Glutamatergic neuron (in vitro differentiated cells): ENCODE data around the gene GRIK5. TPM values are rescaled to one million over a fixed set of nuclear protein-coding genes. Genes with fewer than 3 reads are reported as not detected.

ENCODE experiments used
- DNase-seq: peaks from one replicate; pipeline ENCODE4 v3.0.0; 2022
- H3K27ac Mint-ChIP-seq: one replicate; pipeline ENCODE4 v1.8.0; 2020; ENCODE audit warnings: mild to moderate bottlenecking, mixed read lengths, inconsistent platforms; ENCODE audit not compliant: unreplicated experiment
- H3K27me3 Mint-ChIP-seq: one replicate; pipeline ENCODE4 v1.8.0; 2020; ENCODE audit warnings: mild to moderate bottlenecking, moderate library complexity, mixed read lengths, inconsistent platforms; ENCODE audit not compliant: unreplicated experiment
- H3K36me3 Mint-ChIP-seq: one replicate; pipeline ENCODE4 v1.8.0; 2020; ENCODE audit warnings: mild to moderate bottlenecking, mixed read lengths, inconsistent platforms; ENCODE audit not compliant: unreplicated experiment
- H3K4me1 Mint-ChIP-seq: one replicate; pipeline ENCODE4 v1.8.0; 2020; ENCODE audit warnings: mild to moderate bottlenecking, low read depth, mixed read lengths, inconsistent platforms; ENCODE audit not compliant: unreplicated experiment
- H3K4me3 Mint-ChIP-seq: one replicate; pipeline ENCODE4 v1.8.0; 2020; ENCODE audit warnings: mild to moderate bottlenecking, mixed read lengths, inconsistent platforms; ENCODE audit not compliant: unreplicated experiment
- H3K9me3 Mint-ChIP-seq: one replicate; pipeline ENCODE4 v1.8.0; 2020; ENCODE audit warnings: mild to moderate bottlenecking, moderate library complexity, mixed read lengths, inconsistent platforms; ENCODE audit not compliant: unreplicated experiment
- total RNA-seq: library from RNA; stranded (reverse); fragmentation: NEBNext Ultra II Directional; extraction: Animal tissue kit (Norgen Biotek cat#: 25700); gene quantifications from one replicate; pipeline ENCODE4 v1.2.1, GENCODE V29; 2021; ENCODE audit not compliant: unreplicated experiment
- TF ChIP-seq, protein P1 (sequence below): fragments of 200-600 bp; sonication (generic); IDR thresholded peaks from one replicate; pipeline ENCODE4 v1.5.0; 2021; ENCODE audit not compliant: partially characterized antibody, unreplicated experiment

GRIK5 gene
- total RNA-seq, 1 donor from 2014 or later, result 79.1 TPM

DNA sequence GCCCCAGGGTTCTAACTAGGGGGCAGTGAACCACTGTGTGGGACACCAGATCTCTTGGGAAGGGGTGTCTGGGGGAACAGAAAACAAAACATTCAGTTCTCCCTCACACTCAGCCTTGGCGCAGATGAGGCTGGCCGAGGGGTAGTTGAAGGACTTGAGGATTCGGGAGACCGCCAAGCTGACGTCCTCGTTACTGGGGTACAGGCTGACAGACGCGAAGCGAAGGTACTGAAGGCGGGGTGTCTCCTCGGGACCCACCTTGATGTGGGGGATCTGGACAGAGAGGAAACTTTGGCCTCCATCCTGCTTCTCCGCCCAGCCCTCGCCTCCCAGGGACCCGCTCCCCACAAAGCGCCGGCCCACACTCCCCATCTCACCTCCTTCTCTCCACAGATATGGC, 7.6 kb downstream of the GRIK5 start:
- H3K27me3 Mint-ChIP-seq, result peaks cover 12% of the 10 kb centered on the region
- no peak for DNase-seq
- peaks cover 2% of the 10 kb centered on the region for H3K4me1 Mint-ChIP-seq
- H3K9me3 Mint-ChIP-seq, result peaks cover 15% of the 10 kb centered on the region
- H3K36me3 Mint-ChIP-seq, result peaks cover 27% of the 10 kb centered on the region
- H3K4me3 Mint-ChIP-seq, result no peak overlapping the region
- no peak overlapping the region for H3K27ac Mint-ChIP-seq
- TF ChIP-seq, protein P1, sequence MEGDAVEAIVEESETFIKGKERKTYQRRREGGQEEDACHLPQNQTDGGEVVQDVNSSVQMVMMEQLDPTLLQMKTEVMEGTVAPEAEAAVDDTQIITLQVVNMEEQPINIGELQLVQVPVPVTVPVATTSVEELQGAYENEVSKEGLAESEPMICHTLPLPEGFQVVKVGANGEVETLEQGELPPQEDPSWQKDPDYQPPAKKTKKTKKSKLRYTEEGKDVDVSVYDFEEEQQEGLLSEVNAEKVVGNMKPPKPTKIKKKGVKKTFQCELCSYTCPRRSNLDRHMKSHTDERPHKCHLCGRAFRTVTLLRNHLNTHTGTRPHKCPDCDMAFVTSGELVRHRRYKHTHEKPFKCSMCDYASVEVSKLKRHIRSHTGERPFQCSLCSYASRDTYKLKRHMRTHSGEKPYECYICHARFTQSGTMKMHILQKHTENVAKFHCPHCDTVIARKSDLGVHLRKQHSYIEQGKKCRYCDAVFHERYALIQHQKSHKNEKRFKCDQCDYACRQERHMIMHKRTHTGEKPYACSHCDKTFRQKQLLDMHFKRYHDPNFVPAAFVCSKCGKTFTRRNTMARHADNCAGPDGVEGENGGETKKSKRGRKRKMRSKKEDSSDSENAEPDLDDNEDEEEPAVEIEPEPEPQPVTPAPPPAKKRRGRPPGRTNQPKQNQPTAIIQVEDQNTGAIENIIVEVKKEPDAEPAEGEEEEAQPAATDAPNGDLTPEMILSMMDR, result no peak

DNA sequence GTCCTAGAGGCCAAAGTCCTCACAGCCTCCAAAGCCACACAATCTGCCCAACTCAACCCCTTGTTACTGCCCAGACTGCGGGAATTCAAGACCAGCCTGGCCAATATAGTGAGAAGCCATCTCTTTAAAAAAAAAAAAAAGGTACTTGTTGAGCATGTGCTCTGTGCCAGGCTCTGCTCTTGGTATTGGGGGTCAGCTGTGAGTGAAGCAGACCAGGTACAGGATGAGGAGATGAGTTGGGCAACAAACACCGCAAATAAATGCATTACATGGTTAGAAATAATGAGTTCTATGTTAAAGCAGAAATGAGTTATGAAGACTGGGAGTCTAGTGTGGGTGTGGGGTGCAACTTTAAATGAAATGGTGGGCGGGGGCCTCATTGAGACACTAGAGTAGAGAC, 9.9 kb downstream of the GRIK5 start:
- DNase-seq, result no peak
- Mint-ChIP-seq H3K27ac (no peak overlapping the region), H3K9me3 (peaks cover 21% of the 10 kb centered on the region), H3K36me3 (peaks cover 38% of the 10 kb centered on the region), H3K4me1 (peaks cover 5% of the 10 kb centered on the region), H3K4me3 (no peak overlapping the region), H3K27me3 (peaks cover 18% of the 10 kb centered on the region)
- TF ChIP-seq, protein P1, result no peak

DNA sequence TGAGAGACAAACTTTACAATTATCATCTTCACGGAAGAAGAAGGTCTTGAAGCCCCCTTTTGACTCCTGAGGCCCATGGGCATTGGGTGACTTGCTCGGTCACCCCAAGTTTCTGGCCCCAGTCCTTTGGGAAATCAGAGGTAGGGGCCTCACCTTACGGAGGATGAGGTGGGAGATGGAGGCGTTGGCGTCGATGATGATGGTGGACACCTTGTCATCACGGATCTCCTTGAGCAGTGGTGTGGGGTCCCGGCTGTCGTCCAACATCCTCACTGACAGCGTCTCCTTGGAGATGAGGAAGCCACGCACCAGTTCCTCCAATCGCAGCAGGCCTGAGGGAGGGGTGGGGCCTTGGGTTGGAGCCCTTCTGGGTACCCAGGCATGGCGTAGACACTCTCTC, 10.8 kb downstream of the GRIK5 start:
- H3K36me3 Mint-ChIP-seq, result peaks cover 35% of the 10 kb centered on the region
- TF ChIP-seq, protein P1, result no peak
- DNase-seq, result no peak
- H3K4me3 Mint-ChIP-seq, result no peak overlapping the region
- H3K27ac Mint-ChIP-seq, result no peak overlapping the region
- peaks cover 21% of the 10 kb centered on the region for H3K9me3 Mint-ChIP-seq
- H3K4me1 Mint-ChIP-seq, result peaks cover 8% of the 10 kb centered on the region
- peaks cover 25% of the 10 kb centered on the region for H3K27me3 Mint-ChIP-seq

DNA sequence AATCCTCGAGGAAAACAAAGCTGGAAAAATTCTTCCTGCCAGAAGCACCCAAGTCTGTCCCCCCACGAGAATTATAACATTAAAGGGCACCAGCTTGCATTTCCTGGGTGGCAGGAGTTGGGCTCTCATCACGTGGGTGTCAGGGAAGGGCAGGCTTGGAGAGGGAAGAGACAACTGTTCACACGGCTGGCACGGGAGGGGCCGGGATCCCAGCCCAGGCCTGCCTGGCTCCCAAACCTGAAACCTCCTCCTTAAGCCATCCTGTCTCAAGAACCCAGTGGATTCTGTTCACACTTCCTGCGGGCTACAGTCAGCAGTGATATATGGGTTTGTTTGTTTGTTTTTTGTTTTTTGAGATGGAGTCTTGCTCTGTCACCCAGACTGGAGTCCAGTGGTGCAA, 12.2 kb downstream of the GRIK5 start:
- Mint-ChIP-seq H3K4me3 (no peak overlapping the region), H3K27me3 (peaks cover 21% of the 10 kb centered on the region)
- no peak for DNase-seq

DNA sequence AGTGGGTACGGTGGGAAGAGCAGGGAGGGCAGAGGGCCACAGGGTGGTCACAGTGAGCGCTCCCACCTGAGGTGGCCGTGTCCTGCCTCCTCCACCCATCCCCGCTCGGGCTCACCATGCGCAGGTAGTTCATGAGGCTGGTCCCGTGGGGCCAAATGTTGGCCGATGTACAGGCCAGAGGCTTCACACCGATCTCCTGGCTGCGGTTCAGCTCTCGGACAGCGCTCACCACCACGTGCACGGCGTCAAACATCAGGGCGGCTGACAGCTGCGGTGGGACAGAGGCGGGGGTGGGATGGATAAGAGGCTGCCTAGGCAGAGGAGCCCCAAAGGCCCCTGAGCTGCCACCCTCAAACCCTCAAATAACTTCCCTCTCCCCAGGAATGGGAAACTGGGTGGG, 15.8 kb downstream of the GRIK5 start:
- Mint-ChIP-seq H3K4me1 (peaks cover 33% of the 10 kb centered on the region), H3K4me3 (no peak overlapping the region), H3K36me3 (peaks cover 11% of the 10 kb centered on the region), H3K27ac (no peak overlapping the region), H3K27me3 (peaks cover 25% of the 10 kb centered on the region), H3K9me3 (peaks cover 13% of the 10 kb centered on the region)
- DNase-seq, result no peak
- TF ChIP-seq, protein P1, result no peak

More for the DNA sequence above, 12.2 kb downstream of the GRIK5 start:
- H3K27ac Mint-ChIP-seq, result no peak overlapping the region
- peaks cover 18% of the 10 kb centered on the region for H3K9me3 Mint-ChIP-seq
- TF ChIP-seq, protein P1, result no peak
- peaks cover 13% of the 10 kb centered on the region for H3K4me1 Mint-ChIP-seq
- H3K36me3 Mint-ChIP-seq, result peaks cover 24% of the 10 kb centered on the region
